ENCODE data around the gene CCR6.
"Not testable (repeated sequence)": the region's sequence is repeated elsewhere in the genome, so short reads cannot be mapped to it uniquely, and the experiment has no call there.

GRCh38 chr6:167178896-167179655, 56.2 kb downstream of the CCR6 start:
- not testable (repeated sequence) for TF ChIP-seq EZH2 (IDR thresholded peaks at IDR 0.05; ENCODE audit: insufficient read depth, poor library complexity, severe bottlenecking); EZH2phosphoT487 (IDR thresholded peaks at IDR 0.05; ENCODE audit: insufficient read depth, low read depth)

All from GM23248 (cell line).